HFF-Myc (cell line): ENCODE data around the gene OCRL.

ENCODE experiments used
- DNase-seq: peaks from one replicate; pipeline ENCODE4 v3.0.0-alpha.2; 2011; ENCODE audit warnings: low read depth; ENCODE audit errors: extremely low read depth
- H3K4me3 ChIP-seq: replicated peaks from 2 replicates; pipeline ENCODE4 v1.5.1; 2011; ENCODE audit warnings: low read depth, mild to moderate bottlenecking, control low read depth, low read length
- CTCF ChIP-seq: IDR thresholded peaks from 2 replicates; pipeline ENCODE4 v1.5.1; 2012; ENCODE audit warnings: mild to moderate bottlenecking, low read depth, low read length, control low read depth; ENCODE audit errors: missing control alignments

OCRL gene

DNA sequence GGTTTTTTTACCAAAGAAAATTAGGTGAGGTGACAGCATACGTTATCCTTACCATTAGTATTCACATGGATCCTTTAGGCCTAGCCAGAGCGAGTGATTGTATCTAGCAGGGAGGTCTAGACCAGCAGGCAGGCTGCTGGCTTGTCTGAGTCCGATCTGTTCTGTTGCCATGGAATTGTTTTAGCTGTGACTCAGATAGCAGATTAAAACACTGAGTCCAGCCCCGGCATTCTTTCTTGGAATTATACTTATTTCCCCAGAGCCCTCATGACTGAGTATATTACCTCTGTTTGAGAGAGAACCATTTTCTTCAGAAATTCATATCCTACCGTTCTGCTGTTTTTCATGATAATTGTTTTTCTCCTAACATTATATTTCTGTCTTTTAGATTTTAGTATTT lies 37.4 kb downstream of the OCRL start:
- DNase-seq = peak; percentile 20
- TF ChIP-seq CTCF = no peak
- no peak overlapping the region for H3K4me3 ChIP-seq

DNA sequence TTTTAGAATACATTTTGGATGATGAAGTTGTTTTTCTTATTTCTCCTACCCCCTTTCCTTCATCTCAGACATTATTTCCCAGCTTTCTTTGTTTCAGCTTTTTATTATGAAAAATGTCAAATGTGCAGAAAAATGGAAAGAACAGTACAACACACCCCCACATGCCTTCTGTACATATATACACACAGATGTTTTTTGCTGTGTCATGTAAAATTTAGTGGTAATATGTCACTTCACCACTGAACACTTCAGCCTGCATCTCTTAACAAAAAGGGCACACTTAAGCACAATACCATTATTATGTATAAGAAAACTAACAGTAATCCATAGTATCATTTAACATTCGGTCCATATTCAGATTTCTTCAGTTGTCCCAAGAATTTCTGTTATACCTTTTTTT lies 37.8 kb downstream of the OCRL start:
- H3K4me3 ChIP-seq = no peak overlapping the region
- no peak for DNase-seq
- TF ChIP-seq CTCF = no peak

DNA sequence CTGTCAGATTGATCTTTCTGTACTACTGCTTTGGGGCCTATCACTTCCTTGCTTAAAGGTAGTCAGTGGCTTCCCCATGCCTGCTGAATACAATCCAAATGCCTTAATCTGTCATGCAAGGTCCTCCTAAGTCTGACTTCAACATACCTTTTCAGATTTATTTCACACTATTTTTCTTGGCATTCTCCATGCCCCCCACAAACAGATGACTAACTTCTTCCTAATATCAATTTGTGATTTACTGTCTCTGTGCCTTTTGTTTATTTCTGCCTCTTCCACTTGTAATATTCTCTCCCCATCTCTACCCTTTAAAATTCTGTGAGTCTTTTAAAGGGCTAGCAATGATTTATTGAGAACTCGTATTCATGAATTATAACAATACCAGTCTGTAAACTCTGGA lies 41.8 kb downstream of the OCRL start:
- no peak for DNase-seq
- H3K4me3 ChIP-seq = no peak overlapping the region
- TF ChIP-seq CTCF = no peak

DNA sequence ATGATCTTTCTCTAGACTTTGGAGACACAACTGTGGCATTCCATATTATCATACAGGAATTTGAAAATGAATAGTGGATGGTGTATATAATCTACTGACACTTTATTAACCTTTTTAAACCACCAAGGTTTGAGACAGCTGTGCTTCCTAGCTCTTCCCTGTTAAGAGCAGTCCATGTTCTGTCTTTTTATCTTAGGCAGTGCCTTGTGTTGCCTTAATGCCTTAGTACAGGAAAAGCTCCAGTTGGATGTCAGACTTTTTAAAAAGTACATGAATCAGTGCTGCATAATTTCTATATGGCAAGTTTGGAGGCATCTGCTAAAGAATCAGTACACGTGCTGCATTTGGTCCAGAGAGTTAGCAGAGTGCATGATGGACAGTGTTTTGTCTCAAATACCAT lies 45.1 kb downstream of the OCRL start:
- TF ChIP-seq CTCF = no peak
- no peak for DNase-seq
- no peak overlapping the region for H3K4me3 ChIP-seq

GRCh38 chrX:129585691-129586090 lies 45.6 kb downstream of the OCRL start:
- no peak overlapping the region for H3K4me3 ChIP-seq
- no peak for TF ChIP-seq CTCF
- no peak for DNase-seq

DNA sequence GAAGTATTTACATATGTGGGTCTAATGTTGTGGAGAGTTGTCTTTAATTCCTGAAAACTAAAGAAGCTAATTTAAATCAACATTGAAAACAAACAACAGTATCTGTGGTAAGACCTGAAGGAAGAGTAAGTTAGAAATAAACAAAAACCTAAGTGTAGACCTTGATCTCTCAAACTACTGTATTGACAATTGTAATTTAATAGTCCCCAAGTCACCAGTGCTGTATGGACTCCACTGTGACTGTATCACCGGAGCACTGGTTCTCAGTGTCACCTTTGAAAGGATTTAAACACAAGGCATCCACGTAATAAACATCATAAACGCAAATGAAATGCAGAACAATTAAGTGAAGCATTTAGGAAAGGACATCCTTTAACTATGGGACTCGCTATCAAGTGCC lies 46.4 kb downstream of the OCRL start:
- no peak overlapping the region for H3K4me3 ChIP-seq
- no peak for DNase-seq

More for the DNA sequence above, 46.4 kb downstream of the OCRL start:
- no peak for TF ChIP-seq CTCF
